KBM-7 (cell line): ENCODE results near the gene YBEY.
"Not testable (repeated sequence)": the region's sequence is repeated elsewhere in the genome, so short reads cannot be mapped to it uniquely, and the experiment has no call there.

Experiments
- DNase-seq: peaks from one replicate; pipeline ENCODE4 v3.0.0-alpha.2; 2015
- in situ Hi-C: fragments of 300-500 bp; cut with MboI; formaldehyde crosslinking; loops from 2 replicates; pipeline ENCODE4 v1.14.3; 2020; ENCODE audit warnings: low sequenced_read_pairs, low pct_unique_long_range_greater_than_20kb, mixed read lengths

YBEY gene, protein sequence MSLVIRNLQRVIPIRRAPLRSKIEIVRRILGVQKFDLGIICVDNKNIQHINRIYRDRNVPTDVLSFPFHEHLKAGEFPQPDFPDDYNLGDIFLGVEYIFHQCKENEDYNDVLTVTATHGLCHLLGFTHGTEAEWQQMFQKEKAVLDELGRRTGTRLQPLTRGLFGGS

DNA sequence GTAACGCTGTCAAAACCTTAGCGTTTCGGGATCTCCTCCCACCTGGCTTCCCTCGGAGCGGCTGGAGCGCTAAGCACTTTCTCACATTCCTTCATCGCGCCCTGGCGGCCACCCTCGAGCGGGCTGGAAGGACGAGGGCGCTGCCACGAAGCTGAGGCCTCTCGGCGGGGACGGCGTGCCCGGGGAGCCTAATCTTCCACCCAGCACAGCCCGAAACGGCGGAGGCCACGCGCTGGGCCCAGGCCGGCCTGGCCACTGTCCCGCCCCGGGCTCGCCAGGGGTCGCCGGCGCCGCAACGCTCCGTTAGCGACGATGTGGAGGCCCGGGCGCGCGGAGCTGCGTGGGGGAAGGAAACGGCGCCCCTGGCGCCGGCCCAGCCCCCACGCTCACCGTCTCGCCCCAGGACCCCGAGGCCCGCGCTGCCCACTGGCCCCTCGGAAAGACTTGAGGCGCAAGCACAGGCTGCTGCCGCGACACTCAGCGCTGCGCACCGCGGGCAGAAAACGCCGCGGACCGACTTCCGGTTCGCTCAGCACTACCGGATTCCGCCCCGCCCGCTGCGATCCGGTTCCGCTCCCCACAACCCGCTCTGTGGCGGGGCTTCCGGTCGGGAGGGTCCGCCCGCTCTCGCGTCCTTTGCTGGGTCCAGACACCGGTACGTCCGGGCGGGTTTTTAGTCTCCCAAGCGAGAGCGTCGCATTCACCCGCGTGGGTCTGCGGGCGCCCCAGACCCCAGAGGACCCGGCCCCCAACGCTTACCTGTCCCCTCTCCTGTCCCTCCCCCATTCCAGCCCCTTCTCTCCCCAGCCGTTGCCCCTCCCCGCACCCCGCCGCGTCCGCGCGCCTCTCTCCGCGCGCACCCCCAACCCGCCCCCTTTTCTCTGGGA, at the start of gene YBEY:
Gene YBEY (plus strand): TSS at position 582 of the 887 bp plus-strand sequence. CDS start 572 bp downstream, outside the sequence.
- peak; percentile 89 for DNase-seq
- in situ Hi-C loops = no loop called here

DNA sequence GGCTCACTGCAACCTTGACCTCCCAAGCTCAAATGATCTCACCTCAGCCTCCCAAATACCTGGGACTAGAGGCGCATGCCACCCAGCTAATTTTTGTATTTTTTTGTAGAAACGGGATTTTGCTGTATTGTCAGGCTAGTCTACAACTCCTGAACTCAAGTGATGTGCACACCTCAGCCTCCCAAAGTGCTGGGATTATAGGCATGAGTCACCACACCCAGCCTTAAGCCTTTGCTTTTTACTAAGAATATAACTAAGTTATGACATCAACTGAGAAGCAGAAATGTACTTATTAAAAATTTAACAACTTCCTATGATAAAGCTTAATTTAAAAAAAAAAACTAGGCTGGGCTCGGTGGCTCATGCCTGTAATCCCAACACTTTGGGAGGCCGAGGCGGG, 48.7 kb upstream of the YBEY start:
- in situ Hi-C loops = no loop called here
- no peak for DNase-seq

DNA sequence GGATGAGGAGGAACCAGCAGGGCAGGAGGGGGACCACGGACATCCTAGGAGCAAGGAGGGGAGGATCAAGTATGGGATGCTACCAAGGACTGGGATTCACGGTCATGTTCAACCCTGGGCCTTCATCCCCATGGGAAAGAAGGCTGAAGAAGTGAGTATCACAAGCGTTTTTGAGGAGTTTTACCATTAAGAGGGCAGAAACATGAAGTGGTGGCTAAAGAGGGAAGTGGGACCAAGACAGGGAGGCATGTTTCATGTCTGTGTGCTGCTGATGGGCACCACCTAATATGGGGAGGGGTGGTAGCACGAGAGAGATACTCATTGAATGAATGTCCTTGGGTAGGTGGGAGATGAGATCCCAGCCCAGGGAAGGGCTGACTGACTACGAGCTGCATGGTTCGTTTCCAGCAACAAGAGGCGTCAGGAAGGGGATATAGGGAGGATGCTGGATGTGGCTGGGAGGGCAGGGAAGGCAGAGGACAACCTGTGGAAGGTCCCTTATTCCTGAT, 46.3 kb upstream of the YBEY start:
- in situ Hi-C loops = no loop called here
- DNase-seq = no peak

DNA sequence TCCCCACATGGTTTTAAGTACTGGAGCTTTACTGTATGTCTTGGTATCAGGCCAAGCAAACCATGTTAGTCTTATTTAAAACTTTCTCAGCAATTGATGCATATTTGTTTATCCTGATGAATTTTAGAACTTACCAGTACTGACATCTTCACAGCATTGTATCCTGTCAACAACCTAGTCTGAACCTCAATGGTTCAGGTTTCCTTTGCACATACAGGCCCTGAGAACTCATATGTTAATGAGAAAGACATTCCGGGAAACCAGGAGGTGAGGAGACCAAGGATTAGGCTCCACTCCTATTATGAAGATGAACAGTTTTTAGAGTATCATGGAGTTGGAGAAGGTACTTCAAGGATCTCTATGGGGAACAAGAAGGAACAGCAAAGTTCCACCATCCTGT, 44.6 kb upstream of the YBEY start:
- DNase-seq, in situ Hi-C loops: not testable (repeated sequence)

DNA sequence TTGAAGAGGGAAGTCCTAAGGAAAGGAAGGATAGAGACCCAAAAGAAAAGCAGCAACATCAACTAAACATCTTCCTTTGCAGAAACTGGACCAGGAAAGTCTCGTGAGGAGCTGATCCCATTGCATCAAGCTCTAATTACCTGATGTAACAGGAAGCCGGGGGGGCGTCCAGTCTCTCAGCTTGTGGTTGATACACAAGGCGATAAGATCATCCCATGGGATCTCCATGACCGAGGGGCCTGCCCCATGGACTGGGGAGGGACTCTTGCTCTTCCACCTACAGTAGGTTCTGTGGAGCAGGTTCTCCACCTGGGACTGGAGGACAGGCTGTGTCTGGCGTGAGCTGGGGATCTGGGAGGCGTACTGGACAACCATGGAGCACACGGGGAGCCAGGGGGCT, 42.8 kb upstream of the YBEY start:
- no peak for DNase-seq
- in situ Hi-C loops = no loop called here

DNA sequence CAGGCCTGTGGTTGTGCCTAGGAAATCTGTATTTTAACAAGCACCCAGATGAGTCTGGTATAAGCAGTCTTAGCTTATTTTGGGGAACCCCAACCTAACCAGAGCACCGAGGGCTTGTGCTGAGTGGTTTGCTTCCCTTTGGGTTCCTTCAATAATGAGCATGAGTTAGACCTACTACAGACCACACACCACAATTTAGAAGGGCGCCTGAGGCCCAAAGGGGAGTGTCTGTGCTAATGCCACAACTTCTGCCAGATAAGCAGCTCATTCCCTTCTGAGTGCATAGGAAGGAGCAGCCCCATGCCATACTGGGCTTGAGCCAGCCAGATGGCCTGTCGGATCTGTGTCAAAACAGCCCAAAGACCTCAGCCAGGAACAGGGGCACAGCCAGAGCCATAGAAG, 42.2 kb upstream of the YBEY start:
- no peak for DNase-seq
- in situ Hi-C loops = no loop called here

DNA sequence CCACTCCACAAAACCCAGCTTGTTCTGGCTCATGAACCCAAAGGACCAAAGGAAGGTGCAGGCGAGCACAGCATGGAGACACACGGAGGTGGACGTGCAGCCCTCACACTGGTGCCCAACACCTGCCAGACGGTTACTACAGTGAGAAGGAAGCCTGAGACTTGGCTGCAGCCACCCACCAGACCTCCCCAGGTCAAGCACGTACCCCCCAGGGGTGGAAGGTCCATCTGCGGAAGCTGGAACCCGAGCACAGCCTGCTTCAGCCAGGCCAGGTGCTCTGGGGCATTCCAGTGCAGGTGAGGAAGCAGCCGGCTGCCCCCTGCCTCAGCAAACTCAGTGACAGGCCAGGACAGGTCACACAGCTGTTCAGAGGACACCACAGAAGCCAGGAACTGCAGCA, 41.5 kb upstream of the YBEY start:
- DNase-seq = no peak
- in situ Hi-C loops = no loop called here

DNA sequence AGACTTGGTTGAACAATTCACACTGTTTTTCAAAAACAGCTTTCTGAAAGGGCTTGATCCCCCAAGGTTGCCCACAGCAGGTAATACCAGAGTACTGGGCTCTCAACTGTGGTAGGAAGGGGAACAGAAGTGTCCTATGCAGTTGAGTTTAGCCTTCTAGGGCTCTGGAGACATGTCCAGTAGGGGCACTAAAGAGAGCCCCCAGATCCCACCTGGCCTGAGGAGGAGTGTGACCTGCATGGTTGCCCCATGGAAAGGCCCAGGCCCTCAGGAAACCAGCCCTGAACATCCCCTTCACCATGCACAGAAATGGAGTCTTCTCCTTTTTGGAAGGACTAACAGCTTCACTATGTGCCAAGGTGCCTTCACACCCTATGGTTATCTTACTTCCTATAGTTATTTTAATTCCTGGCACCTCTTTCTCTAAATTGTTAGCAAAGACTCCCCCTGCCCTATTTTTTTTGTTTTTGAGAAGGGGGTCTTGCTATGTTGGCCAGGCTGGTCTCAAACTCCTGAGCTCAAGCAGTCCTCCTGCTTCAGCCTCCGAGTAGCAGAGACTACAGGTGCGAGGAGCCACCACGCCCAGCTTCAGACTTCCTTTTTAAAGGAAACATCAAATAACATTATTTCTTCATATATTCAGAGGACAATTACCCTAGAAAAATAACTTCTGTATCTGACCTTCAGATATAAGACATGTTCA, 40.8 kb upstream of the YBEY start:
- DNase-seq = no peak
- in situ Hi-C loops = no loop called here

DNA sequence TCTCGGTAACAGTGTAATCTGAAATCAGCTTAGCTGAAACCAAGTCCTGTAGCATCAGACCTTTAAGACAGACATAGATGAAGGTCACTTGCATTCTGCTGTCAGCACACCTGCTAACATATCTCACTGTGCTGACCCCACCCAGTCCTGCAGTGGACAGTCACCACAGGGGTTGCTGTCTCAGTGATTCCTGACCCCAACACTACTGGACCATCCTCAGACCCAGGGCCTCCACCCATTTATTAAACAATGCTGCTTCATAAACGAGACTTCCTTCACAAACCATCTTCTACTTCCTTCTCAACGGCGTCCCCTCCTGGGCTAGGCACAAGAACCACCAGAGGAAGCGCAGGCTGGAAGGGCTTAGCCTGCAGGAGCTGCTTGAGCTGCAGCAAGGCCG, 39.8 kb upstream of the YBEY start:
- no peak for DNase-seq
- in situ Hi-C loops = no loop called here

DNA sequence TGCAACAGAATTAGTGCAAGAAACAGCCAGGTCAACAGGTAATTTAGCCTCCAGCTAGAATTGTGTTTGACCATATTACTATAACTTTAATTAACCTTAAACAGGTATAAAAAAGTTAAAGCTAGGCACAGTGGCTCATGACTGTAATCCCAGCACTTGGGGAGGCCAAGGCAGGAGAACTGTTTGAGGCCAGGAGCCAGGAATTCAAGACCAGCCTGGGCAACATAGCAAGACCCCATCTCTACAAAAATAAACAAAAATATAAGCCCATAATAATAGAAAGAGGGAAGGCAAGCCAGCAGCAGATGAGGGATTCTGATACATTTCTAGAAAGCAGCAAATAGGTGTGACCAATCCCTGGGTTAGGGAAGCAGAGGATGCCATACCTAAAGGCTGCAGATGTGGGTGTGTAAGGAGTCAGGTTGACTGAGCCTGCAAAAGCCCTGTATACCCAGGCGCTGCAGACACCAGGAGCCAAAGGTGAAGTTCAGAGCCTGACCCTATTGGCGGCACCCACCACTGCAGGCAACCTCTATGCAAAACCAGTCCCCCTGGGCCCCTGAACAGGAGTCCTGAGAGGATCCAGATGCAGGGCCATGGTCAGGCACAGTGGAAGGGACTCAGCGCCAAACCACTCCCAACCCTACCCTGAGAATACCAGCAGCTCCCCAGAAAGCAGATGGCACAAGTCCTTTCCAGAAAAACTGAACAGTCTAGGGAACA, 38.3 kb upstream of the YBEY start:
- no peak for DNase-seq
- in situ Hi-C loops = no loop called here

DNA sequence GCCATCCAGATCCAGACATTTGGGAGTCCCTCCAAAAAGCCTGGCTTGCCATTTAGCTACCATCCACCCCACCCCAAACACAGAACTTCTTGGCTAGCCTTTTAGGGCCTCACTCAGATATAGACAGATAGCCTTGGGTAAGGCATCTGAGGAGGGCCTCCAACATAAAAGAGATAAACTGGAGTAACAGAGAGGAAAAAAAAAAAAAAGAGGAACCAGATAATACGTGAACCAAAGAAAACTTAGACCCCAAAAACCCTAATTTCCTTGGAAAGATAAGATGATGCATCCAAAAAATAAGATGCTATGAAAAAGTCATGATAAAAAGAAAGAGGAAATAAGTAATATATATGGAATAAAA, 37.7 kb upstream of the YBEY start:
- no peak for DNase-seq
- in situ Hi-C loops = no loop called here

DNA sequence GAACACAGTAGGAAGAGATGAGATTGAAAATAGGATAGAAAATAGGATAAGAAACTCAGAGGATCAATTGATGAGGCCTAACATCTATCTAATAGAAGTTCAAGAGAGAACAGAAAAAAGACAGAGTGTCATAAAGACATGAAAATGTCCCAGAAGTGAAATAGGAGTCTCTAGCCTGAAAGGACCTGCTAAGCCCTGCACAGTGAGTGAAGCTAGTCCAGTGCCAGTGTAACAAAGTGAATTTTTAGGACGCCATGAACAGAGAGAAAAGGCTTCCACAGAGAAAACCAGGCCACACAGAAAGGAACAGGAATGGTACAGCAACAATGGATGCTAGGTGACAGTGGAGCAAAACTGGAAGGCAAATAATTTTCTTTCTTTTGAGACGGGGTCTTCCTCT, 37.3 kb upstream of the YBEY start:
- DNase-seq = no peak
- in situ Hi-C loops = no loop called here

DNA sequence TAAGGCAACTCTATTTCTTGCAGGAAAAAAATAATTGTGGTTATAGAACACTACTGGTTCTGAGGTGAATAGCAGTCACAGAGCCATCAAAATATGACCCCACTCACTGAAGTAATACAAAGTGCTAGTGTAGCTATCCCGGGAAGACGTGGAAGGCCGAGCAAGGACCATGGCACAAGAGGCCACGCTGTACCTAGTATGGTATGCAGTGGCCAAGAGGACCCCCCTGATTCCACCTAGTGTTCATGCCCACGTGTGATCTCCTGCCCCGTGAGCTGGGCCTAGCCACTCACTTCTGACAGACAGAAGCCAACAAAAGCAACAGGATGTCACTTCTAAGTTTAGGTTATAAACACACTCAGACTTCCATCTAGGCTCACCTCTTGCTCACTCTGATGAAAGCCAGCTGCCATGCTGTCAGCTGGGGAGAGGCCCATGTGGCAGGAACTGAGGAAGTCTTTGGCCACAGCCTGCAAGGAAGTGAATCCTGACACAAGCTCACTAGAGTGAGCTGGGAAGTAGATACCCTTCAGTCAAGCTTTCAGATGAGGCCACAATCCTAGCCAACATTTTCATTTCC, 35.9 kb upstream of the YBEY start:
- DNase-seq = no peak
- in situ Hi-C loops = no loop called here

DNA sequence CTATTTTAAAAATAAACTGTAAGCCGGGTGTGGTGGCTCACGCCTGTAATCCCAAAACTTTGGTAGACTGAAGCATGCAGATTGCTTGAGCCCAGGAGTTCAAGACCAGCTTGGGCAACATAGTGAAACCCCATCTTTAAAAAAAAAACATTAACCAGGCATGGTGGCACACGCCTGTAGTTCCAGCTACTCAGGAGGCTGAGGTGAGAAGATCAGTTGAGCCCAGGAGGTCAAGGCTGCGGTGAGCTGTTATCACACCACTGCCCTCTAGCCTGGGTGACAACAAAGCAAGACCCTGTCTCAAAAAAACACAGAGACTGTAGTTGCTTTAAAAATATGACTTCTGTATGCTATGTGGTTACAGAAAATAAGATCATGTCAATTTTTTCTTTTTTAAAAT, 33.3 kb upstream of the YBEY start:
- no peak for DNase-seq
- in situ Hi-C loops = no loop called here

DNA sequence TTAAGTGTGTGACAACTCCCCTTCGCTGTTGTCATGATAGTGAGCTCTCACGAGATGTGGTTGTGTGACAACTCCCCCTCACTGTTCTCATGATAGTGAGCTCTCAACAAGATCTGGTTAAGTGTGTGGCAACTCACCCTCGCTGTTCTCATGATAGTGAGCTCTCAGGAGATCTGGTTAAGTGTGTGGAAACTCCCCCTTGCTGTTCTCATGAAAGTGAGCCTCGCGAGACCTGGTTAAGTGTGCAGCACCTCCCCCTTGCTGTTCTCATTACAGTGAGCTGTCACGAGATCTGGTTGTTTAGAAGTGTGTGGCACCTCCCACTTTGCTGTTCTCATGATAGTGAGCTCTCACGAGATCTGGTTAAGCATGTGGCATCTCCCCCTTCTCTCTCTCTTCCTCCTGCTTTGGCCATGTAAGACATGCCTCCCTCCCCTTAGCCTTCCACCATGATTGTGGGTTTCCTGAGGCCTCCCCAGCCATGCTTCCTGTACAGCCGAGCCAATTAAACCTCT, 32.5 kb upstream of the YBEY start:
- peak; percentile 93 for DNase-seq

DNA sequence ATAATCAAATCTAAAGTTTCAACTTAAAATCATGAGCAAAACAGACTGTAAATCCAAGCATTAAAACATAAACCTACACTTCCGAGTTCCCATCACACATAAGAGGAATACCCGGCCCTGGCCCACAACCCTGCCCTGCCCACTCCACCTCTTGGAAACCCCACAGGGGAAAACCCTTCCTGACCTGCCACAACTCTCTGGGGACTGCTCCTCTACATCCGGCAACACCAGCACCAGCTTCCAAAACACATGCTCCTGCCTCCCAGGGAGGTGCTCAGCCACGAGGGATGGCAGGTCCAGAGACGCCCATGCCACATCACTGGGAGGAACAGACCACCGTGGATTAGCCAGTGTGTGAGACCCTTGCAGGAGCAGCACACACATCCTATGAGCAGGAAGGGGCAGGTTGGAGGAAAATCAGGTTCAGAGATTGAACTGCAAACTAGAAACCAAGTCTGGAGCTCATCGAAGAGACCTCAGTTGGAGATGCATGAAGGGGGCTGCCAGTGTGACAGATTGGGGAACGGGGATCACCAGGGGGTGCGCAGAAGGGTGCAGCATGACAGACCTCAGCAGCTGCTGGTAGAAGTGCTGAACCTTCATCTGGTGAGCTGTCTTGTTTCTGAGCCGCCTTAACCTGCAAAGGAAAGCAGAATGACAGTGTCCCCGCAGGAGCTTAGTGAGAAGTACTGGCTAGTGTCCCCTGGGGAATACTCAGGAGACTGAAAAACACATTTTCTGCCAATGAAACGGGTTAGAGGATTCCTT, 31.8 kb upstream of the YBEY start:
- in situ Hi-C loops = no loop called here
- no peak for DNase-seq

More for the DNA sequence above, 32.5 kb upstream of the YBEY start:
- in situ Hi-C loops = no loop called here

DNA sequence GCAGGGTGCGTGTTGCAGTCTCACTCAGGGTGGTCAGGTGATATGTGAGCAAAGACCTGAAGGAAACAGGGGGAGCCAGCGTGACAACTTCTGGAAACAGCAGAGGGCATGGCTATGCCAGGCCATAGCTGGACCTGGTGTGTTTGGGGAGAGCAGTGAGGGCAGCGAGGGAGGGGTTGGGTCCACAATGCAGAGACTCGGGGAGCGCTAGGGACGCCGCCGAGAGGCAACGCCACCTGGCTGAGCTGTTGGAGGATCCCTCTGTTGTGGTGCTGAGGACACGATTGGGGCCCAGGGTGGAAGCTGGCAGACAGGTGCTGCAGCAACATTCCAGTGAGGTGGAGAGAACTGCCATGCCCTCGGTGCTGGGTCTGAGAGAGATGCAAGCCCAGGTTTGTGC, 31.0 kb upstream of the YBEY start:
- in situ Hi-C loops = no loop called here
- DNase-seq = no peak

DNA sequence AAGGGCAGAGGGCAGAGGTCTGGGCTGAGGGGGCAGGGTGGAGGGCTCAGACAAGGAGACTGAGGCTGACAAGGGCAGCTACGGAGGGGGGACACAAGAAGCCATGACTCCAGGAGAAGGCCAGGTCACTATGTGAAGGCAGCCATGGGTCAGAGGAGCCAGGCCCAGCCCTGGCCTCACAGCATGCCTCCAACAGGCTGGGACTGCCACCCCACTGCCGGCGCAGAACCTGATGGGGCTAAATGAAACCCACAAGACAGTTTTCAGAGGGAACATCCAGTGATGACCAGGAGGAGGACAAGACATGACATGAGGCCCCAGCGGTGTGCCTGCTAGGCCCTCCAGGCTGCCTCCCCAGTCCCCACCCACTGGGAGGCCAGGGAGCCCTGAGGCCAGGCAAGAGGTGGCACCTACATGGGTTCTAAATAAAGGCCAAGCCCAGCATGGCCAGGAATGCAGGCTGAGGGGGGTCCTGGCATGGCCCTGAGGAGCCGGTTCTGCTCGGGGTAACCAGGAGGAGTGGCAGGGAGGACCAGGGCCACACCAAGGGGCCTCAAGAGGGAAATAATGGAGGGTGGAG, 30.3 kb upstream of the YBEY start:
- in situ Hi-C loops = no loop called here
- no peak for DNase-seq
